Activated naive CD8-positive, alpha-beta T cell (primary cell): Measurements from ENCODE around the gene CCNYL1.

Source experiments
- H3K27ac Mint-ChIP-seq: one replicate; pipeline ENCODE4 v1.8.0; 2021; ENCODE audit warnings: mixed read lengths
- H3K27me3 Mint-ChIP-seq: one replicate; pipeline ENCODE4 v1.8.0; 2021; ENCODE audit warnings: mixed read lengths
- H3K36me3 Mint-ChIP-seq: one replicate; pipeline ENCODE4 v1.8.0; 2021; ENCODE audit warnings: mixed read lengths
- H3K4me1 Mint-ChIP-seq: one replicate; pipeline ENCODE4 v1.8.0; 2021; ENCODE audit warnings: low read depth, mixed read lengths
- H3K4me3 Mint-ChIP-seq: one replicate; pipeline ENCODE4 v1.8.0; 2021; ENCODE audit warnings: mild to moderate bottlenecking, mixed read lengths
- H3K9me3 Mint-ChIP-seq: one replicate; pipeline ENCODE4 v1.8.0; 2021; ENCODE audit warnings: low read depth, mixed read lengths

CCNYL1 gene

DNA sequence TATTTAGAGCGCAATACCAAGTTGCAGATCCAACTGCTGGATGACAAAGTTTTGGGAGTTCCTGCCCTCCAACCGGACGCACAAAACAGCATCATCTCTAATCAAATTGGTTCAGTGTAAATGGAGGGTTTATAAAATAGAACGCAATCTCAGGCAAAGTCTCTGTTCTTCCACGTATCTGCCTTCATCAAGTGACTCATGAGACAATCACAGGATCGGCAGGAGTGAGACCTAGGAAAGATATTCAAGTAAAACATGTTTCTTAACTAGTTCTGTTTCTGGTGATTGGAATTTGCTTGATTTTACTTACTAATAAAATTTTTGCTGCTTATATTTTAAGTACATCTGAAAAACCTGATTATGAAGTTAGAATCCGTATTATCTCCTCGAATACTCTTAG, 50.7 kb downstream of the CCNYL1 start:
- H3K4me3 Mint-ChIP-seq: no peak overlapping the region
- H3K9me3 Mint-ChIP-seq: no peaks in the 10 kb centered on the region
- H3K4me1 Mint-ChIP-seq: peaks cover 3% of the 10 kb centered on the region
- H3K27me3 Mint-ChIP-seq: peaks cover 19% of the 10 kb centered on the region
- H3K27ac Mint-ChIP-seq: no peak overlapping the region
- H3K36me3 Mint-ChIP-seq: no peaks in the 10 kb centered on the region

DNA sequence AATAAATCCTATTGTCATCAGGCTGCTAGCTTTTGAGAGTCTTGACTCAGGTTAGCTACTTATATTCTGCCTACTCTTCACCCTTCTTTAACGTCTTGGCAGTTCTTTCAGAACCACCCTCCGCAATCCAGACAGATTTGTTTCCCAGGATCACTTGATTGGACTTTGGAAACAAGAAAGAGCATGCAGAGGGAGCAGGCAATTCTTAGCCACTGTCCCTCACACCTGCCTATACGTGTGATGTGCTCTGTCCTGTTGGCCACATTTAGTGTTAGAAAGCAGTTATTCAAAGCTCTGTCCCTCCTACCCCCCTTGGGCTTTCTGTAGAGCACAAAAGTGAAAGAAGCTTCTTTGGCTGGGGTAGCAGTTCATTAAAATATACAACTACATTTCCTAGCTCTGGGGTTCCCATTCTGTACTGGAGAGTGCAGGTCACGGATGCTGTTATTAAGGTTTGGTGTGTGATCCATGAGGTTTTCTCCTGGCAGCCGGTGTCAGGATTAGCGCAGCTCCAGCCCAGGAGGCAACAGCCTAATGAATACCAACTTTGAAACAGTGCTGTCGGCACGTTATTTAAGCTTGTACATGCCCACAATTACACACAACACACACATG, 52.0 kb downstream of the CCNYL1 start:
- Mint-ChIP-seq H3K27ac (no peak overlapping the region), H3K27me3 (peaks cover 26% of the 10 kb centered on the region), H3K9me3 (no peaks in the 10 kb centered on the region), H3K4me3 (no peak overlapping the region), H3K4me1 (peaks cover 12% of the 10 kb centered on the region), H3K36me3 (no peaks in the 10 kb centered on the region)

DNA sequence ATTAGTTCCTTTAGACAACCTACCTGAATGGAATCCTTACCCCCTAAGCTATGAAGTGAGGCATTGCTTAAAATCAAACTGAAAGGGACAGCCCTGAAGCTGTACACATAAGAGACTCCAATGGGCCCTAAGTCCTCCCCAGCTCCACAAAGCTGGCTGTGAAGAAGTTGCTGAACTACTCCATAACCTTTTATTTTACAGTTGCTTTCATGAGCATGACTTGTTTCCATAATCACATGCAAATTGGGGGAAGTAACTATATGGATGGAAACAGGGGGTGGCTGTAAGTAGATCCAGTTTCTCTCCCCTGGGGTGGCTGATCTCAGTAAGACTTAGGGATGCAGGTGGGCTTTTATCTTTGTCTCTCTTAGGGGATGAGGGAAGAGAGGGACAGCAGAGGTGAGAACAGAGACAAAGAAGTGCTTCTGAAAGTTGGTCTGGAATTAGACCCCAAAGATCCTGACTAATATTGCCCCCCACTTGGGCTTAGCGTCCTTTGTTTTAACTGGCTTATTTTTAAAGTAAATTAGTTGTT, 52.7 kb downstream of the CCNYL1 start:
- H3K36me3 Mint-ChIP-seq: no peaks in the 10 kb centered on the region
- no peak overlapping the region for H3K4me3 Mint-ChIP-seq
- peaks cover 16% of the 10 kb centered on the region for H3K4me1 Mint-ChIP-seq
- no peaks in the 10 kb centered on the region for H3K9me3 Mint-ChIP-seq
- H3K27me3 Mint-ChIP-seq: peaks cover 24% of the 10 kb centered on the region
- H3K27ac Mint-ChIP-seq: no peak overlapping the region

DNA sequence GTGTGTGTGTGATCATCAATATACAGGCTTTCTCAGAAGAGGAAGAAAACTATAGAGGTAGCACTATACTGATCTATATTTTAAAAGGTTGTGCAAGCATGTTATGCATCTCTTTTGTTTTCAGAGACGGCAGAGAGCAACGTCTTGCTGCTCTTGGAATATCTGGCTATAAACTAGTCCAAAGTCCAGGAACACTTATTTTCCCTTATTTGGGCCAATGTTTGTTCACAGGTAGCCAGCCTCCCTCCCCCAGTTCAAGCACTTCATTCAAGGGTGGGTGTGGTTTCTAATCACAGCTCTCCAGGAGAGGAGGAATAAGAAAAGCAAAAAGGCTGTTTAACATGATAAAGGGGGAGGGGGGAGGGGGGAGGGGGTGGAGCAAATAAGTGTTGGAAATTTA, 54.1 kb downstream of the CCNYL1 start:
- Mint-ChIP-seq H3K27me3 (peaks cover 24% of the 10 kb centered on the region), H3K36me3 (no peaks in the 10 kb centered on the region), H3K27ac (no peak overlapping the region), H3K4me1 (peaks cover 21% of the 10 kb centered on the region), H3K4me3 (no peak overlapping the region), H3K9me3 (no peaks in the 10 kb centered on the region)

DNA sequence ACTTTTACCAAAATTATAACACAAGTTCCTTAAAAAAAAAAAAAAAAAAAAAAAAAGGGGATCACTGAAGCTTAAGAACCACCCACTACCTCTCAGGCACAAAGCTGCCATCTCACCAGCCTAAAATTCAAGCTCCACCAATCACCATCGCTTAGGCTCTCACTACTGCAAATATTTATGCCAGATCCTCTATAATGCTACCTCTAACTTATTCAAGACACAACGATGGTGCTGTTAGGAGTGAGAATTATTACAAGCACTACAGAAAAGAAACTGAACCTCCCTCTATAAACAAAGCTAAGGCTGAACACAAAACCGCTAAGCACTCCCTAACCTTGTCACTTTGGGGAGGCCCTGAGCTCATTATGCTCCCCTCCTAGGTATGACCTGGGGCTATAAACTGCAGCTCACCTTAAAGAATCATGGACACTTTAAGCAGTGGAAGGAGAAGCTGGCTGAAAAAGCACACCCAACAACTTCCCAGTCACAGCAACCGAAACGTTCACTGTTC, 54.7 kb downstream of the CCNYL1 start:
- no peaks in the 10 kb centered on the region for H3K9me3 Mint-ChIP-seq
- no peak overlapping the region for H3K4me3 Mint-ChIP-seq
- H3K4me1 Mint-ChIP-seq: peaks cover 25% of the 10 kb centered on the region
- peaks cover 24% of the 10 kb centered on the region for H3K27me3 Mint-ChIP-seq
- H3K36me3 Mint-ChIP-seq: no peaks in the 10 kb centered on the region
- no peak overlapping the region for H3K27ac Mint-ChIP-seq

DNA sequence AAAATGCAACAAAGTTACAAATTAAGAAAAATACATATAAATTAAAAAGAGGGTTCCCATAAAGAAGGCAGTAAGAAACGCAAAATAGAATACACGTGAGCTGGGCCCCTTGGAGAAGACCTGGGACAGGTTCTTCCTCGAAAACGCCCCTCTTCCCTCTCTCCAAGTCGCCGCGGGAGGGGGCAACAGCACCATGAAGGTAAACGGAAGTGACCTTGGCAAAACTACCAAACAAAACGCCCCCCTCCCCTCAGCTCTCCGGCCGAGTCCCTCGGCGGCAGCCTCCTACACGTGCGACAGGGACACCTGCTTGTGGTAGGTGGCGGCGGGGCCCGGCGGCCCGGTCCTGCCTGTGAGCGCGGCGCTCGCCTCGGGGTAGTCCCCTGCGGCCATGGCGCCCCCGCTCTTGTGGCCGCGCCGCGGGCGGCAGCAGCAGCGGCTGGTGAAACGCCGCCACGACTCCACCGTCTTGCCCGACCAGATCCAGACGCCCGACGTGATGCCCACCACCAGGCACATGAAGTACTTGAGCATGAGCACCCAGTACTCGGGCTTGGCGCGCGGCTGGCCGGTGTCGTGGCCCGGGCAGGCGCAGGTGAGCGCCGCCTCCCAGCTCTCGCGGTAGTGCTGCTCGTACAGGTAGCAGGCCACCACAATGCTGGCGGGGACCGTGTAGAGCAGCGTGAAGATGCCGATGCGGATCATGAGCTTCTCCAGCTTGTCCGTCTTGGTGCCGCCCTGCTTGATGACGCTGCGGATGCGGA, 55.4 kb downstream of the CCNYL1 start:
- Mint-ChIP-seq H3K36me3 (no peaks in the 10 kb centered on the region), H3K27ac (no peak overlapping the region), H3K9me3 (no peaks in the 10 kb centered on the region), H3K4me3 (peak overlapping the region; percentile 74), H3K27me3 (peaks cover 23% of the 10 kb centered on the region), H3K4me1 (peaks cover 26% of the 10 kb centered on the region)

DNA sequence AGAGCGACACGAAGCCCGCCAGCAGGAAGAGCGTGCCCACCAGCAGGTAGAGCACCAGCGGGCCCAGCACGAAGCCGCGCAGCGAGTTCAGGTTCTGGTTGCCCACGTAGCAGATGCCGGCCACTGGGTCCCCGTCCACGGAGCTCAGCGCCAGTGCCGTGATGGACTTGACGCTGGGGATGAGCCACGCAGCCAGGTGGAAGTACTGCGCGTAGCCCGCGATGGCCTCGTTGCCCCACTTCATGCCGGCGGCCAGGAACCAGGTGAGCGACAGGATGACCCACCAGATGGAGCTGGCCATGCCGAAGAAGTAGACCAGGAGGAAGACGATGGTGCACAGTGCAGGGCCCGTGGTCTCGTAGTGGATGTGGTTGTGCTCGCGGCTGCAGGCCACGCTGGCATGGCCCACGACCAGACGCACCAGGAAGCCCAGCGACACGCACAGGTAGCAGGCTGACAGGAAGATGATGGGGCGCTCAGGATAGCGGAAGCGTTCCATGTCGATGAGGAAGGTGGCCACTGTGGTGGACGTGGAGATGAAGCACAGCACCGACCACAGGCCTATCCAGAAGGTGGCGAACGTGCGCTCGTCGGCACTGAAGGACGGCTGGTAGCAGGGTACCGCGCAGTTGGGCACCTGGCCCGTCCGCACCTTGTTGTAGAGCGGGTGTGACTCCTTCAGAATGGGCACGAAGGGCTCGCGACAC, 56.2 kb downstream of the CCNYL1 start:
- Mint-ChIP-seq H3K4me1 (peaks cover 28% of the 10 kb centered on the region), H3K27ac (no peak overlapping the region), H3K27me3 (peaks cover 22% of the 10 kb centered on the region), H3K36me3 (no peaks in the 10 kb centered on the region), H3K9me3 (no peaks in the 10 kb centered on the region), H3K4me3 (peak overlapping the region; percentile 74)

DNA sequence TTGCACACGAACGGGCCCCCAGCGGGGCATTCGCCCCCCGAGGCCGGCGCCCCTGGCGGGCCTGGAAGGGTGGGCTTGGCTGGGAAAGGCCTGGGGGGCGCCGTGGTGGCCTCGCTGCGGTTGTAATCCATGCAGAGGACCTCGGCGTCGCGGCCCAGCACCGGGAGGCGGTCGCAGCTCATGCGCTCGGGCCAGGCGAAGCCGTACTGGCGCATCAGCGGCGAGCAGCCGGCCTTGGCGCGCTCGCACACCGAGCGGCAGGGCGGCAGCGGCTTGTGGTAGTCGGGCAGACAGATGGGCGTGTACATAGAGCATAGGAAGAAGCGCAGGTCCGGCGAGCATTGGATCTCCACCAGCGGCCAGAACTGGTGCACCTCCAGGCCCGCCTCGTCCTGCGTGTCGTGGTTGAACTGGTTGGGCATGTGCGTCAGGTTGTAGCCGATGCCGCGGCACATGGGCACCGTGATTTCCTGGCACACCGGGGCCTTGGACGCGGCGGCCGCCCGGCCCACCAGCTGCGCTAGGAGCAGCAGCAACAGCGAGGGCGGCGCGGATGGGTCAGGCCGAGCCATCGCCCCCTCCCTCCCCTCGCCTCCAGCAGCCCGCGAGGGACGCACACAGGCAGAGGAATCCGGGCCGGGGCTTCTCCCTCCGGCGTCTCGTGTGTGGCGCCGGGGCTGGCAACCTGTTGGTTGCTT, 56.9 kb downstream of the CCNYL1 start:
- peak overlapping the region; percentile 86 for H3K4me3 Mint-ChIP-seq
- no peaks in the 10 kb centered on the region for H3K36me3 Mint-ChIP-seq
- no peak overlapping the region for H3K27ac Mint-ChIP-seq
- peaks cover 22% of the 10 kb centered on the region for H3K27me3 Mint-ChIP-seq
- no peaks in the 10 kb centered on the region for H3K9me3 Mint-ChIP-seq
- H3K4me1 Mint-ChIP-seq: peaks cover 28% of the 10 kb centered on the region

DNA sequence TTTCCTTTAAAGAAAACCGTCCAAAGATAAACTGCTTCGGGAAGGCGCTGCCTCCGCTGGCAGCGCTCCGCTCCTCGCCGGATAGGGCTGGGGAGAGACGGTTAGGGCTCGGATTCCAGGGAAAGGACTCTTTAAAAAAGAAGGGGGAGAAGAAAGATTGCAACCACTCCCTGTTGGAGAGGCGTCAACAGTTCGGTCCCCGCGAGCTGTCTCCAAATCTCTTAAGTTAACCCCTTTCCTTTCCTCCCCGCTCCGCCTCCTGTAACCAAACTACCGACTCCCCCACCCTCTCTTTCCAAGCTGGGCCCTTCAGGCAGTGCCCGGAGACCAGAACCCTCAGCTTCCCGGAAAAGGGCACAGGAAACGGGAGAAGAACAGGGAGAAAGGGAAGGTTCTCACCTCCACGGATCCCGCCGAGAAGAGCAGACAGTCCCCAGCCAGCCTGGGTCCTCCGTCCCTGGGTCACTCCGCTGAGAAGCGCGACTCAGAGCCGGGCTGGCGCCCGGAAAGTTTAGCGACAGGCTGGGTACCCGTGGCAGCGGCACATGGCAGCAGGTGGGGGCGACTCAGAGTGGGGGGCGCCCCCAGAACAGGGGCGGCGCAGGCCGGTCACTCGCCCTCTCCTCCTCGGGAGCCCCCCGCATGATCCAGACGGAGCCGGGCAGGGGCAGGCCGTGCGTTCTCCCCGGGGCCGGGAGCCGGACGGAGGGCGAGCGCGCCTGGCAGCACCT, 57.6 kb downstream of the CCNYL1 start:
- no peaks in the 10 kb centered on the region for H3K9me3 Mint-ChIP-seq
- H3K4me3 Mint-ChIP-seq: peak overlapping the region; percentile 86
- peaks cover 17% of the 10 kb centered on the region for H3K27me3 Mint-ChIP-seq
- H3K27ac Mint-ChIP-seq: no peak overlapping the region
- H3K4me1 Mint-ChIP-seq: peaks cover 28% of the 10 kb centered on the region
- H3K36me3 Mint-ChIP-seq: no peaks in the 10 kb centered on the region

DNA sequence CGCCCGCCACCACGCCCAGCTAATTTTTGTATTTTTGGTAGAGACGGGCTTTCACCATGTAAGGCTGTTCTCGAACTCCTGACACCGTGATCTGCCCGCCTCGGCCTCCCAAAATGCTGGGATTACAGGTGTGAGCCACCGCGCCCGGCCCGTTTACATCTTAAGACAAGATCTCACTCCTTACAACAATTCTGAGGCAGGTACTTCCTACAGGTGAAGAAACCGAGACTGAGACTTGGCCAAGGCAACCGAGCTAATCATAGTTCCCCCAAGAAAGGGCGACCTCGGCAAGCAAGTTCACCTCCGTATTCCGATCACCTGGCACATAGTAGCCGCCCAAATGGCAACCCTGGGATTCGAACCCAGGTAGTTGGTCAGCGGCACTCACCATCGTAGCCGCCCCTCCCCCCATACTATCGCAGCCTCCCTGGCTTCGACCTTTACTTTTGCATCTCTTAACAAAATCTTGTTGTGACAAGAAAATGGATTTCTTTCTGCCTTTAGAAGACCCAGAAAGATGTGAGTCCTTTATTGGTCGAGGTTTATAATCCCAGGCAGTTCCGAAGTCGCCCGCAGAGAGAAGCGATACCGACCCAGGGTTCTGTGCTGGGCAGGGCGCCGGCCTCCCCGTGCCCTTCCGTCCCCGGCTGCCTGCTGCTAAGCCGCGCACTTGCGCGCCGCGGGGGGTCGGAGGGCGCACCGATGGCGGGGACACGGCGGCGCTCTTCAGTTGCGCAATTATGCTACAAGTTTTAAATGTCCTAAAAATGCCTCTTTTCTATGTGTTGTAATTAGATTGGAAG, 59.4 kb downstream of the CCNYL1 start:
- Mint-ChIP-seq H3K4me3 (peak overlapping the region; percentile 90), H3K36me3 (no peaks in the 10 kb centered on the region), H3K27ac (no peak overlapping the region), H3K27me3 (peaks cover 12% of the 10 kb centered on the region), H3K9me3 (no peaks in the 10 kb centered on the region), H3K4me1 (peaks cover 28% of the 10 kb centered on the region)

DNA sequence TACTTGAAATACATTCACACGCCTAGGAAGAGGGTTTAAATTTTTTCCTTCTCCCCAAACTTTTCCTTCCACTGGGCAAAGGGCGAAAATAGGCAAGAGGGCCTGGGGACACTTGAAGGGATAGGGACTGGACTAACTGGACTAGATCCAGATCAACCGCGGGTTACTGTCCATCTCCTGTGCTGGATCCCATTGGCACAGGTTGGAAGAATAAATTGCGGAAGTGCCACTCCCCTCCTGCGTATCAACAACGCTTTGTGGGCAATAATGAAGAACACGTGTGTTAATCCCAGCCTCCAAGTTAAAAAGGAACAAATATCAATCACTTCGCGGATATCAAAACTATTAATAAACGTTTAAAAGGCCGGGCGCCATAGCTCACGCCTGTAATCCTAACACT, 60.0 kb downstream of the CCNYL1 start:
- Mint-ChIP-seq H3K27me3 (peaks cover 8% of the 10 kb centered on the region), H3K9me3 (no peaks in the 10 kb centered on the region), H3K27ac (no peak overlapping the region), H3K36me3 (no peaks in the 10 kb centered on the region), H3K4me1 (peaks cover 28% of the 10 kb centered on the region), H3K4me3 (no peak overlapping the region)

DNA sequence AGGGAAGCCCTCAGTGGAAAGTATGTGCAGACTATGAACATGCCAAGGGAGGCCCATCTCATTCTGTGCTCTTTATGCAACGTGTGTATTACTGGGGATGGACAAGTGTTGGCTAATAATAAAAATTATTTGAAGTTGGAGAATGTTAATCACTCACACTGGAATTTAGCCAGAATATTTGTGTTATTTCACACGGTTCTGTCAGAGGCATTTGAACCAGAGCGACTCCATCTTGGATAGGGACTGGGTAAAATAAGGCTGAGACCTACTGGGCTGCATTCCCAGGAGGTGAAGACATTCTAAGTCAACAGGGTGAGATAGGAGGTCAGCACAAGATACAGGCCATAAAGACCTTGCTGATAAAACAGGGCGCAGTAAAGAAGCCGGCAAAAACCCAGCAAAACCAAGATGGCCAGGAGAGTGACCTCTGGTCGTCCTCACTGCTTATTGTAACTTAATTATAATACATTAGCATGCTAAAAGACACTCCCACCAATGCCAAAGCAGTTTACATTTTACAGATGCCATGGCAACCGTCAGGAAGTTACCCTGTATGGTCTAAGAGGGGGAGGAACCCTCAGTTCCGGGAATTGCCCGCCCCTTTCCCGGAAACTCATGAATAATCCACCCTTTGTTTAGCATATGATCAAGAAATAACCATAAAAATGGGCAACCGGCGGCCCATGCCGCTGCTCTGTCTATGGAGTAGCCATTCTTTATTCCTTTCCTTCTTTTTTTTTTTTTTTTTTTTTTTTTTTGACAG, 60.8 kb downstream of the CCNYL1 start:
- no peaks in the 10 kb centered on the region for H3K36me3 Mint-ChIP-seq
- H3K27ac Mint-ChIP-seq: no peak overlapping the region
- peaks cover 24% of the 10 kb centered on the region for H3K4me1 Mint-ChIP-seq
- peak overlapping the region; percentile 17 for H3K4me3 Mint-ChIP-seq
- peaks cover 5% of the 10 kb centered on the region for H3K27me3 Mint-ChIP-seq
- H3K9me3 Mint-ChIP-seq: no peaks in the 10 kb centered on the region

DNA sequence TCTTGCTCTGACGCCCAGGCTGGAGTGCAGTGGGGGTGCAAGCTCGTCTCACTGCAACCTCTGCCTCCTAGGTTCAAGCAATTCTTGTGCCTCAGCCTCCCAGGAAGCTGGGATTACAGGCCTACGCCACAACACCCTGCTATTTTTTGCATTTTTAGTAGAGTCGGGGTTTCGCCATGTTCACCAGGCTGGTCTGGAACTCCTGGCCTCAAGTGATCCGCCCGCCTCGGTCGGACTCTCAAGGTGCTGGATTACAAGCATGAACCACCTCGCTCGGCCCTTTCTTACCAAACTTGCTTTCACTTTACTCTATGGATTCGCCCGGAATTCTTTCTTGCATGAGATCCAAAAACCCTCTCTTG, 61.4 kb downstream of the CCNYL1 start:
- no peak overlapping the region for H3K27ac Mint-ChIP-seq
- no peaks in the 10 kb centered on the region for H3K36me3 Mint-ChIP-seq
- H3K27me3 Mint-ChIP-seq: no peaks in the 10 kb centered on the region
- no peaks in the 10 kb centered on the region for H3K9me3 Mint-ChIP-seq
- H3K4me3 Mint-ChIP-seq: no peak overlapping the region
- H3K4me1 Mint-ChIP-seq: peaks cover 20% of the 10 kb centered on the region
